ENCODE results near the gene MPP2.

The MPP2 gene

DNA sequence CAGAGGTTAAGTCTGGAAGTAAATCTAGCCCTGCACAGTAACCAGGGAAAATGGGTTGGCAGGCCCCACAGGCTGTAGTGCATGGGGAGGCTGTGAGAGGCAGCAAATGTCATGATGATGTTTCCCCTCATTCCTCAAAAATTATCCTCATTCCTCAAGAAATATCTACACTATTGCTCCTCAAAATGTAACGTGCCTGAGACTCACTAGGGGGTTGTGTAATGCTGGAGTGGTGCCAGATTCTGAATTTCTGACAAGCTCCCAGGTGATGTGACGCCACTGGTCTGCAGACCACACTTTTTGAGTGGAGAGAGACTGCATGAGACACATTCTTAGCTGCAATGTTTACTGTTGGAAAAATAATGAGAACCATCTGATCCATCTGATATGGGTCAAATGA, 73.2 kb downstream of the MPP2 start:
- Mint-ChIP-seq H3K4me1 (peaks cover 9% of the 10 kb centered on the region), H3K27ac (no peak overlapping the region), H3K9me3 (no peaks in the 10 kb centered on the region), H3K27me3 (peaks cover 19% of the 10 kb centered on the region), H3K36me3 (no peaks in the 10 kb centered on the region), H3K4me3 (peak overlapping the region; percentile 56)

DNA sequence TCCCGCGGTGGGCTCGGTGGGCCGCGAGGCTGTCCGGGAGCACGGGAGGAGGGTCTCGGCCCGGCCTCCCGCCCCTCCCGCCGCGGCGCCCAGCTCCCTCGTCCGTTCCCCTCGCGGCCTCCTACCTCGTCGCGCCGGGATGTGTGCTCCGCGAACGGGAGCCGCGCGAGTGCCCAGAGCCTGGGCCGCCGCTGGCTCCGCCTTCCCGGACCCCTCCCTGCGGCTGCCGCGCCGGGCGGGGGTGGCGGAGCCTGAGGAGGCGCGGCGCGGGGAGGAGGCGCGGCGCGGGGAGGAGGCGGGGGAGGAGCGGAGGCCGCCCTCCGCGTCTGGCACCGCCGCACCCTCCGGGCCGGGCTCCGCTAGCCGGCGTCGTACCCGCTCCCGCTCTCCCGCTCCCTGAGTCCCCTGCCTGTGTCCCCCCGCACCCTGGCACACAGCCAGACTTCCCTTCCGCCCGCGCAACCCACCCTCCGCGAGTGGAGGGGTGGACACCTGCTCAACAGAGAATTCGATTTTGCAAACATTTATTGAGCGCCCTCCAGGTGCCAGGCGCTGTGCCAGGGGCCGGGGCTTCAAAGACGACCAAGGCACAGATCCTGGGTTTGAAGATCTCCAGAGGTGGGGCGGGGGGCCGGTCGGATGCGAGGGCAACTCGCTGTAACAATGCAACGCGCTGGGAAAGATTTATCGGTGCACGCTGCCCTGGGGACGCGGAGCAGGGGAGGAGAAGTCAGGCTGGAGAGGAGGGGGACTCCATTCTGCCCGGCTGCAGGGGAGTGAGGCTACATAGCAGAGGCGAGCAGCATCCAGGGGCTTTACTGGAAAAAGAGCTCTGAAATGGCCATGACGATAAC, 74.1 kb downstream of the MPP2 start, which contains the start of gene MPP3:
Gene MPP3, minus strand, starts transcription at position 171 of the 854 bp plus-strand sequence. CDS start 1,240 bp downstream, outside the sequence.
- H3K27ac Mint-ChIP-seq: no peak within 1 kb of the TSS
- peak within 1 kb of the TSS; percentile 84 for H3K4me3 Mint-ChIP-seq
- H3K4me1 Mint-ChIP-seq: peaks cover 9% of the 10 kb centered on the region
- H3K36me3 Mint-ChIP-seq: no peaks in the 10 kb centered on the region
- no peaks in the 10 kb centered on the region for H3K9me3 Mint-ChIP-seq
- peaks cover 19% of the 10 kb centered on the region for H3K27me3 Mint-ChIP-seq

DNA sequence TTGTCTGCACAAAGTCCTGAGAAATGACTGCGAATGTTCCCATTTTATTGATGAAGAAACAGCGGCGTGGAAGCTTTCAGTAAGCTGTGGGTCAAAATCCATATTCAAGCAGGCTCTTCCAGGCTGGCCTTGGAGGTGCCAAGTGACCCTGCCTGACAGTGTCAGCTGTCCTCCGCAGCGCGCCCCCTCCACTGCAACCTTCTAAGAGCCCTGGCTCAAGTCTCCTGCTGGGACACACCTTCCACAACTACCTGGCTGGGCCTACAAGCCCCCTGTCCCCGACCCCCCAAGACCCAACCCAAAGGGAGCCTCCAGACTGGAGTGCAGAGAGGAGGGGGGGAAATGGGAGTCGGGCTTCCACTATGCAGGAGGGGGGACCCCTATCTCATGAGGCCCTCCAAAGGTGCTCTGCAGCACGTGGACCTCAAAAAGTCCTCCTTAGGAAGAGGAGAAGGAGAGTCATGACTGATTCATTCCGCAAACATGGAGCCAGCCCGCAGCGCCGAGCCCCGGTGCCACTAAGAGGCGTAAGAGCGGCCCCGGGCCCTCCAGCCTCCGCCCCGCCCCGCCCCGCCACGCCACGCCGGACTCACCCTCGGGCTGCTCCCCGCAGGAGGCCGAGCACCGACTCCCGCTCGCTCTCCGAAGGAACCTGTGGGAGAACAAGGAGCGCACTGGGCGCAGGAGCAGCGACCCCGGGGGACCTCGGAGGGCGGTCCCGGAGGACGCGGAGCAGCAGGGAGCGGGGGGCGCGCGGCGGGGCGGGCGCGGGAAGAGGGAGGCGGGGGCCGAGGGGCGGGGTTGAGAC, 75.0 kb downstream of the MPP2 start:
- H3K9me3 Mint-ChIP-seq: no peaks in the 10 kb centered on the region
- no peaks in the 10 kb centered on the region for H3K36me3 Mint-ChIP-seq

DNA sequence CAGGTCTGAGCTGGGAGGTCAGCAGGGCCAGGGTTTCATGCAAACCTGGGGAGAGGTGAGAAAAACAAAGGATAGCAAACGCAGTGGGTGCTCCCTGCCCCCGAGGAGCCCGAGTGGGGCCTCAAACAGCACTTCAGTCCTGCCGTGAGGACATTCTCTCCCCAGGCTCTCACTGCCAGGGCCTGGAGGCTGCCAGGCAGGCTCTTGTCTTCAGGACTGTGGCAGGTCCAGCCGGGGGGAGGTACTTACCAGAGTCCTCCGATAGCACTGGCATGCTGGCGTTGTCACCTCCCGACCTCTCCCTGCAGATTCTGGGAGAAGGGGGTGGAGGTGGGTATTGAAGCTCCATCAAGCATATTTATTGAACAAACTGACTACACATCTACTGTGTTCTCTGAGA, 75.7 kb downstream of the MPP2 start:
- Mint-ChIP-seq H3K4me3 (peak overlapping the region; percentile 84), H3K36me3 (no peaks in the 10 kb centered on the region), H3K27ac (no peak overlapping the region), H3K9me3 (no peaks in the 10 kb centered on the region), H3K4me1 (peaks cover 9% of the 10 kb centered on the region), H3K27me3 (peaks cover 18% of the 10 kb centered on the region)

More for the DNA sequence above, 75.0 kb downstream of the MPP2 start:
- Mint-ChIP-seq H3K27me3 (peaks cover 18% of the 10 kb centered on the region), H3K27ac (no peak overlapping the region), H3K4me1 (peaks cover 9% of the 10 kb centered on the region), H3K4me3 (peak overlapping the region; percentile 84)

DNA sequence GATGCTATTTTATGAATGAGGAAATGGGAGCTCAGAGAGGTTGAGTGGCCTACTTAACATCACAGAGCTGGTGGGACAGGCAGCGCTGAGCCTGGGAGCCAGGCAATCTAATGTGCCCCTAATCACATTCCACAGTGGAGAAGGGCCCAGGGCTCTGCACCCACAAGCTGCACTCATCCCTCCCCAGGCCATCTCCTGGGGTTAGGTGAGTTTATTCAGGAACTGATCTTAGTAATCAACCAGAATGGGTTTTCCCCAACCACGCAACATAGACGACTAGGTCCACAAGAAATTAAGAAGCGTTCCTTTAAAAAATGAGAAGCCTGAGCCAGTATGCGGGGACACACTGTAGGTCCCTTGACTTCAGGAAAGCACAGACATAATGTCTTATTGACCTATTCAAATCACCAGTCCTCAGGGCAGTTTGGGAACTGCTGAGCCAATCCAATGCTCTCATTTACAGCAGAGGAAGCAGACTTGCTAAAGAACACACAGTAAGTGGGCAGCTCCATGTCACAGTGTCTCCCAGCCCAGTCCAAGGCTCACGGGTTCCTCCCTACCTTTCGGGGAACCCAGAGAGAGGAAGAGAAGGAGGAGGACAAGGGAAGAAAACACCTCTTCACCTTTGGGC, 76.7 kb downstream of the MPP2 start:
- Mint-ChIP-seq H3K27ac (peak overlapping the region; percentile 38), H3K27me3 (peaks cover 13% of the 10 kb centered on the region), H3K9me3 (no peaks in the 10 kb centered on the region), H3K4me3 (peak overlapping the region; percentile 60), H3K36me3 (no peaks in the 10 kb centered on the region), H3K4me1 (peaks cover 9% of the 10 kb centered on the region)

DNA sequence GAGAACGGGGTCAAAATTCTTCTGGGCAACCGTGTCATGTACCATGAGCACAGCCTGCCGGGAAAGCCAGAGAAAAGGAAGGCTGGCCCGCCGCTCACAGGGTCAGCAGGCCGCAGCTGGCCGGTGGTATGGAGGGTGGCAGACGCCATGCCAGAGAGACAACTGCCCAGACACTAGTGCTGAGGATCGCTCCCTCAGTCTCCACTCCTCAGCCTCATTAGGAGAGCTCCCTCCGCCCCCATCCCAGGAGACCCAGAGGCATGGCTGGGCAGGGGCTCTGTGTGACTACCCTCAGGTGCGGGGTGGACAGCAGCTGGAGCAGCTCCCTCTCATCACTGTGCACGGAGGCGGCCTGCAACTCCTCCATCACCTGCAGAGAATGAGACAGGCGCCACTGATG, 77.6 kb downstream of the MPP2 start:
- Mint-ChIP-seq H3K4me3 (no peak overlapping the region), H3K9me3 (no peaks in the 10 kb centered on the region), H3K4me1 (peaks cover 9% of the 10 kb centered on the region), H3K27ac (no peak overlapping the region), H3K27me3 (peaks cover 12% of the 10 kb centered on the region), H3K36me3 (no peaks in the 10 kb centered on the region)

DNA sequence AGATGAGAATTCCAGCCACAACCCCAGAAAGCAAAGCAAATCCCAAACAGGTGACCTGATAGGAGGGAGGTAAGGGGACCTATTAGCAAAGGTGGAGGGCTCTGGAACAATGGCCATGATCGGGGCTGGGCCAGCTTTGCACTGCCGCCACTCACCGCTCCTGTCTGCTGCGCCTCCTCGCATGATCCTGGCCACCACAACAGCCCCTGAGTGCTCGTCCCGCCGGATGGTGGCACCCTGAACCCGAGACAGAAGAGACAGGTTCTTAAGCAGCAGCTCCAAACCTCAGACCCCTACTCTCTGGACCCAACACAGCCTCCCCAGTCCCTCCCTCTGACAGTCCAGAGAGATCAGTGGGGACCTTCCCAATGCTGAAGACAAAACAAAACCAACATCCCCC, 79.7 kb downstream of the MPP2 start:
- Mint-ChIP-seq H3K27me3 (no peaks in the 10 kb centered on the region), H3K4me1 (no peaks in the 10 kb centered on the region)

DNA sequence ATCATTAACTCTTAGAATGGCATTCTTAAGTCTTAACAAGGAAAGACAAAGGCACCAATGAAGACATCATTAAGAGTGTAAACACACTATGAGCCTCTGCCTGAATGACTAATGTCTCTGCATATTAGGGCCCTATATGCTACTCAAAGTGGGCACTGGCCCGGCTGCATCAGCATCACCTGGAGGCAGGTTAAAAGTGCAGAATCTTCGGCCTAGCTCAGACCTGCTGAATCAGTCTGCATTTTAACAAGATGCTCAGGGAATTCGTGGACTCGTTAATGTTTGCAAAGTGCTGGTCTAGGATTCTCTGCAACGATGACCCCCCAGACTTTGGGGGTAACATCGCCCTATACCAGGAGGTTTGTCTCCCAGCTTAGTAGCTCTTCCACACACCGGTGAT, 81.1 kb downstream of the MPP2 start:
- no peak overlapping the region for H3K4me3 Mint-ChIP-seq
- no peaks in the 10 kb centered on the region for H3K9me3 Mint-ChIP-seq
- H3K4me1 Mint-ChIP-seq: no peaks in the 10 kb centered on the region
- no peaks in the 10 kb centered on the region for H3K36me3 Mint-ChIP-seq
- H3K27ac Mint-ChIP-seq: no peak overlapping the region
- no peaks in the 10 kb centered on the region for H3K27me3 Mint-ChIP-seq

More for the DNA sequence above, 79.7 kb downstream of the MPP2 start:
- Mint-ChIP-seq H3K9me3 (no peaks in the 10 kb centered on the region), H3K27ac (no peak overlapping the region), H3K36me3 (no peaks in the 10 kb centered on the region), H3K4me3 (no peak overlapping the region)

DNA sequence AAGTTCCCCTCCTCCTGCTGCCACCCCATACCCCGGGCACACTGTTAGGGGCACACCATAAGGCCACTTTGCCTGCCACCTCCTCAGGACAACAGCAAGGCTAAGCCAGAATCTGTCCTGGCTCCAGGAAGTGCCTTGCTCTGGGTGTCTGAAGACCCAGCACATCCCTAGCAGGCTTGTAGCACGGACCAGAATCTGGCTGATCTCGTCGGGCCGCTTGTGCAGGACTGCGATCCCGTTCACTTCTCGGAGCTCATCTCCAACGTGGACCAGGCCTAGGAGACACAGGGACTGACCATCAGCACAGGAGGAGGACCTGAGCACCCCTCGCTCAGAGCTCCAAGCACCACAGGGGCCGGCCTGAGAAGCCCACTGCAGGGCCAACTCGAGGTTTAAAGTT, 81.8 kb downstream of the MPP2 start:
- no peaks in the 10 kb centered on the region for H3K27me3 Mint-ChIP-seq
- H3K4me3 Mint-ChIP-seq: no peak overlapping the region
- no peaks in the 10 kb centered on the region for H3K36me3 Mint-ChIP-seq
- no peaks in the 10 kb centered on the region for H3K4me1 Mint-ChIP-seq
- no peaks in the 10 kb centered on the region for H3K9me3 Mint-ChIP-seq
- no peak overlapping the region for H3K27ac Mint-ChIP-seq
